ENCODE data around the gene ADD2. TPM values are rescaled to one million over a fixed set of nuclear protein-coding genes. Genes with fewer than 3 reads are reported as not detected.

The ADD2 gene
- total and polyA plus RNA-seq, 2 experiments from 2014 or later = 34.6 to 223 TPM

- H3F3A ChIP-seq (replicated peaks; ENCODE audit: low read depth) = no peaks in the 10 kb centered on the region
- ATAC-seq (no peak), DNase-seq (ENCODE audit: low spot score) (no peak)
- H3K4me3 Mint-ChIP-seq = no peak overlapping the region
- no peaks in the 10 kb centered on the region for H3K27me3 ChIP-seq (ENCODE audit: insufficient read depth)
- peaks cover 12% of the 10 kb centered on the region; the same call in 2 of the 3 replicates for H3K36me3 Mint-ChIP-seq (ENCODE audit: low read depth)
- TF ChIP-seq JUNB (IDR thresholded peaks at IDR 0.05; ENCODE audit: unreplicated experiment) (no peak), REST (IDR thresholded peaks at IDR 0.05; ENCODE audit: unreplicated experiment) (no peak), ZNF114 (CRISPR knock-in tag; IDR thresholded peaks at IDR 0.05) (no peak), ETS1 (IDR thresholded peaks at IDR 0.05) (no peak), POLR2AphosphoS5 (IDR thresholded peaks at IDR 0.05; ENCODE audit: low read depth) (no peak), EZH2phosphoT487 (IDR thresholded peaks at IDR 0.05; ENCODE audit: unreplicated experiment) (no peak), NANOG (IDR thresholded peaks at IDR 0.05; ENCODE audit: borderline replicate concordance) (no peak), STAT1 (IDR thresholded peaks at IDR 0.05; ENCODE audit: unreplicated experiment) (no peak), EZH2 (IDR thresholded peaks at IDR 0.05; ENCODE audit: low read depth, unreplicated experiment) (no peak), ZNF331 (CRISPR knock-in tag; IDR thresholded peaks at IDR 0.05; ENCODE audit: low read depth) (no peak), CREB1 (CRISPR knock-in tag; IDR thresholded peaks at IDR 0.05; ENCODE audit: low read depth) (no peak), ZNF462 (CRISPR knock-in tag; IDR thresholded peaks at IDR 0.05) (no peak), CTCF (conservative IDR thresholded peaks at IDR 0.05; ENCODE audit: low read depth in 2 of 2) (no peak)
- H3K27ac ChIP-seq (ENCODE audit: low read depth) = no peak overlapping the region
- H3K9me3 Mint-ChIP-seq = peaks cover 33% of the 10 kb centered on the region
- no peaks in the 10 kb centered on the region for H3K79me2 ChIP-seq (replicated peaks; ENCODE audit: insufficient read depth)
- H3K4me3 ChIP-seq = no peak overlapping the region
- H2AFZ ChIP-seq = no peak overlapping the region
- H3K36me3 ChIP-seq (ENCODE audit: insufficient read depth) = no peaks in the 10 kb centered on the region
- no peaks in the 10 kb centered on the region for H4K20me1 ChIP-seq (replicated peaks; ENCODE audit: insufficient read depth)
- peaks cover 13% of the 10 kb centered on the region for H3K4me1 ChIP-seq (ENCODE audit: insufficient read depth)
- peaks cover 2% of the 10 kb centered on the region for H3K27me3 Mint-ChIP-seq (ENCODE audit: insufficient read depth, low read depth, poor library complexity)
- H3K4me1 Mint-ChIP-seq = peaks cover 11% of the 10 kb centered on the region
- no peak overlapping the region for H3K4me2 ChIP-seq
- no peak overlapping the region for H3K27ac Mint-ChIP-seq
- peaks cover 3% of the 10 kb centered on the region; the same call in 1 of the 2 replicates for H3K9me2 ChIP-seq (ENCODE audit: insufficient read depth)
Observed at GRCh38 chr2:70633508-70633907, 134.5 kb downstream of the ADD2 start.

All from GM23338 (cell line).